ENCODE data around the gene APOL4.

Gene APOL4

GRCh38 chr22:36246718-36247117 lies 45.1 kb upstream of the APOL4 start:
- H3K4me2 ChIP-seq (ENCODE audit: insufficient read depth, low read length), result no peak overlapping the region
- TF ChIP-seq EZH2 (IDR thresholded peaks at IDR 0.05; ENCODE audit: borderline replicate concordance, low read depth, low read length, severe bottlenecking) (no peak), CTCF (IDR thresholded peaks at IDR 0.05; ENCODE audit: borderline replicate concordance, extremely low read depth, low read length, poor library complexity, severe bottlenecking) (no peak)
- H3K79me2 ChIP-seq (ENCODE audit: insufficient read depth, low read length), result no peaks in the 10 kb centered on the region
- no peak overlapping the region for H3K27ac ChIP-seq (ENCODE audit: low read length)
- H2AFZ ChIP-seq (ENCODE audit: low read depth, low read length), result no peak overlapping the region
- H3K36me3 ChIP-seq (ENCODE audit: insufficient read depth, low read length), result no peaks in the 10 kb centered on the region
- H3K4me3 ChIP-seq (ENCODE audit: low read depth in 1 of 2, low read length in 2 of 2), result no peak overlapping the region
- H3K9me3 ChIP-seq (ENCODE audit: insufficient read depth, low read length, severe bottlenecking), result peaks cover 2% of the 10 kb centered on the region
- no peaks in the 10 kb centered on the region for H4K20me1 ChIP-seq (ENCODE audit: insufficient read depth, low read length)
- no peak for DNase-seq
- no peak overlapping the region for H3K9ac ChIP-seq (ENCODE audit: low read depth, low read length)
- no peaks in the 10 kb centered on the region for H3K27me3 ChIP-seq (ENCODE audit: insufficient read depth, low read length, poor library complexity)
- ATAC-seq (ENCODE audit: insufficient read depth, low read depth), result no peak
- H3K4me1 ChIP-seq (ENCODE audit: insufficient read depth, low read length), result no peaks in the 10 kb centered on the region

- no peak overlapping the region for H3K9ac ChIP-seq (ENCODE audit: low read depth, low read length)
- no peak for ATAC-seq (ENCODE audit: insufficient read depth, low read depth)
Measured at GRCh38 chr22:36245805-36246356, 44.3 kb upstream of the APOL4 start.

GRCh38 chr22:36244522-36245391 lies 43.1 kb upstream of the APOL4 start:
- H3K4me2 ChIP-seq (ENCODE audit: insufficient read depth, low read length), result no peak overlapping the region
- DNase-seq (no peak), ATAC-seq (ENCODE audit: insufficient read depth, low read depth) (no peak)
- H2AFZ ChIP-seq (ENCODE audit: low read depth, low read length), result no peak overlapping the region
- H4K20me1 ChIP-seq (ENCODE audit: insufficient read depth, low read length), result no peaks in the 10 kb centered on the region
- peaks cover 2% of the 10 kb centered on the region for H3K9me3 ChIP-seq (ENCODE audit: insufficient read depth, low read length, severe bottlenecking)
- no peak overlapping the region for H3K27ac ChIP-seq (ENCODE audit: low read length)
- no peak overlapping the region for H3K4me3 ChIP-seq (ENCODE audit: low read depth in 1 of 2, low read length in 2 of 2)
- H3K36me3 ChIP-seq (ENCODE audit: insufficient read depth, low read length), result no peaks in the 10 kb centered on the region
- no peaks in the 10 kb centered on the region for H3K27me3 ChIP-seq (ENCODE audit: insufficient read depth, low read length, poor library complexity)
- H3K79me2 ChIP-seq (ENCODE audit: insufficient read depth, low read length), result no peaks in the 10 kb centered on the region
- H3K4me1 ChIP-seq (ENCODE audit: insufficient read depth, low read length), result peaks cover 3% of the 10 kb centered on the region
- TF ChIP-seq EZH2 (IDR thresholded peaks at IDR 0.05; ENCODE audit: borderline replicate concordance, low read depth, low read length, severe bottlenecking) (no peak), CTCF (IDR thresholded peaks at IDR 0.05; ENCODE audit: borderline replicate concordance, extremely low read depth, low read length, poor library complexity, severe bottlenecking) (no peak)
- no peak overlapping the region for H3K9ac ChIP-seq (ENCODE audit: low read depth, low read length)

More at GRCh38 chr22:36245805-36246356, 44.3 kb upstream of the APOL4 start:
- no peak for DNase-seq
- Histone ChIP-seq H4K20me1 (ENCODE audit: insufficient read depth, low read length) (no peaks in the 10 kb centered on the region), H3K27ac (ENCODE audit: low read length) (no peak overlapping the region), H3K4me1 (ENCODE audit: insufficient read depth, low read length) (no peaks in the 10 kb centered on the region), H3K4me2 (ENCODE audit: insufficient read depth, low read length) (no peak overlapping the region), H3K79me2 (ENCODE audit: insufficient read depth, low read length) (no peaks in the 10 kb centered on the region), H2AFZ (ENCODE audit: low read depth, low read length) (no peak overlapping the region), H3K27me3 (ENCODE audit: insufficient read depth, low read length, poor library complexity) (no peaks in the 10 kb centered on the region), H3K9me3 (ENCODE audit: insufficient read depth, low read length, severe bottlenecking) (peaks cover 2% of the 10 kb centered on the region), H3K36me3 (ENCODE audit: insufficient read depth, low read length) (no peaks in the 10 kb centered on the region), H3K4me3 (ENCODE audit: low read depth in 1 of 2, low read length in 2 of 2) (no peak overlapping the region)
- TF ChIP-seq CTCF (IDR thresholded peaks at IDR 0.05; ENCODE audit: borderline replicate concordance, extremely low read depth, low read length, poor library complexity, severe bottlenecking), result no peak
- no peak for TF ChIP-seq EZH2 (IDR thresholded peaks at IDR 0.05; ENCODE audit: borderline replicate concordance, low read depth, low read length, severe bottlenecking)

Data from DND-41 (cell line).